Amygdala (tissue), 56 donors: ENCODE results near the gene IFNAR1.

Experiments used
- DNase-seq, 56 donors: peaks; one replicate each; lab custom pipeline; 2025; lab: John Stamatoyannopoulos, UW

IFNAR1 gene

DNA sequence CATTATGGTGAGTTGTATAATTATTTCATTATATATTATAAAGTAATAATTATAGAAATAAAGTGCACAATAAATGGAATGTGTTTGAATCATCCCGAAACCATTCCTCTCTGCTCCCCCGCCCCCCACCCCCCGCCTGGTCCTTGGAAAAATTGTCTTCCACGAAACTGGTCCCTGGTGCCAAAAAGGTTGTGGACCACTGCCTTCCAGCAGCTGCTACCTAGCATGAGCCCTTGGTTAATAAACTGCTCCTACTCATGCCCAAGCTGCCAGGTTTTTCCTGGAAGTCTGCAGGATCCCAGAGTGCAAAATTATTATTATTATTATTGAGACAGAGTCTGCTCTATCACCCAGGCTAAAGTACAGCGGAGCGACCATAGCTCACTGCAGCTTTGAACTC is 71.7 kb downstream of the IFNAR1 start:
- DNase-seq, result no peak

DNA sequence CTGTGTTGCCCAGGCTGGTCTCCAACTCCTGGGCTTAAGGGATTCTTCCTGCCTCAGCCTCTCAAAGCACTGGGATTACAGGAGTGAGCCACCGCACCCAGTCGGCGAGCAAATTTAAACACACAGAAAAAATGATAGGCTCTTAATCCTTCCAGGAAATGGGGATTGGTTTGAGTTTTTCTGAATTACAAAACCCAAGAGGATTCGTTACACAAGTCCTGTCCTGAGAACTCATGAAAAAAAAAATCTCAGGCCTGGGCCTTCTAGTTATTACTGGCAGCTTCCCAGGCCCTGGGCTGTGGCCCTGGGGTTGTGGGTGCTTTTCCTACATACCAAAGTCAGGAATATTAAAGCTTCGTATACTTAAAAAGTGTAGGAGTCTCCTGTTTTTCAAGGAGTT is 72.2 kb downstream of the IFNAR1 start:
- DNase-seq, result no peak

DNA sequence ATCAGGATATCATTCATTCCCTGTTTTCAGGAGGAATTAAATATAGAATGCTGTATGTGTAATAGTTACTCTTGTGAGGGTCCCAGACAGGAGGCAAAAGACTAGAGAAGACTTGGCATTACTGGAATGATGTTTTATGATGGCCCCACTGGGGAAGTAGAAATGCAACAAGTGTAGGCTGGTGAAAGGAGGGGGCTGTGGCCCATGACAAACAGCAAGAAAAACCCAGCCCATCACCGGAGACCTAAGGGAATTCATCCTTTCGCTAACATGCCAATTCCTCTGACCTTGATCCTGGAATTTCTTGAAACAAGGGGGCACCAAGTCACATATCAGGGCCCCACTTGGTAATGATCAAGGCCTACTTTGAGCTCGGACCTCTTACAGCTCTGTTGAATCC is 72.9 kb downstream of the IFNAR1 start:
- DNase-seq, result no peak

DNA sequence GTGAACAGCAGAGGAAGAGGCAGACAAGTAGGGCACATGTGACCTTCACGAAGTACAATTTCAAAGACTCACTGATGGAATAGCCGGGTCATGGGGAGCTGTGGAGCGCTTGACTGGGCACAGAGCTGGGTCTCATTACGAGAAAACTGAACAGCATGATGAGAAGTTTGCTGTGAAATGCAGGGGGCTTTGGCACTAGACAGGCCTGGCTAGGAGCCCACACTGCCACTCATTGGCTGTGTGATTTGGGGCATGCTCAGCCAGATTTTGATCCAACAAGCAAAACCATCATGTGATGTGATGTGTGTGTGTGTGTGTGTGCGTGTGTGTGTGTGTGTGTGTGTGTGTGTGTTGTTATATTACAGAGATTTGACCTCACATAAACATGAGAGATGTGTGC is 73.6 kb downstream of the IFNAR1 start:
- no peak for DNase-seq

DNA sequence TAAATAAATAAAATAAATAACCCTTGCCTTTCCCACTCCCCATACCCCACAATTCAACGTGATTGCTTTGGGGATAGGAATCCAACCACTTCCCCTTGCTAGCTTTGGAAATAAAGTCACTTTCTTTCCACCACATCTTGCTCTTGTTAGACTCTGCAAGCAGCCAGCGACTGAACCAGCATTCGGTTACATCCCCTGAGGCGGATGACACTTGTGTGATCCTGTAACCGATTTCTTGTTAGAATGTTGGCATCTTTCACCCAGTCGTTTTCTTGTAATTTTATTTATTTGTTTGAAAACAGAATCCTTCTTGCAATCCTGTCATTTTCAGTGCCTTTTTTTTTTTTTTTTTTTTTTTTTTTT is 76.8 kb downstream of the IFNAR1 start:
- no peak for DNase-seq

DNA sequence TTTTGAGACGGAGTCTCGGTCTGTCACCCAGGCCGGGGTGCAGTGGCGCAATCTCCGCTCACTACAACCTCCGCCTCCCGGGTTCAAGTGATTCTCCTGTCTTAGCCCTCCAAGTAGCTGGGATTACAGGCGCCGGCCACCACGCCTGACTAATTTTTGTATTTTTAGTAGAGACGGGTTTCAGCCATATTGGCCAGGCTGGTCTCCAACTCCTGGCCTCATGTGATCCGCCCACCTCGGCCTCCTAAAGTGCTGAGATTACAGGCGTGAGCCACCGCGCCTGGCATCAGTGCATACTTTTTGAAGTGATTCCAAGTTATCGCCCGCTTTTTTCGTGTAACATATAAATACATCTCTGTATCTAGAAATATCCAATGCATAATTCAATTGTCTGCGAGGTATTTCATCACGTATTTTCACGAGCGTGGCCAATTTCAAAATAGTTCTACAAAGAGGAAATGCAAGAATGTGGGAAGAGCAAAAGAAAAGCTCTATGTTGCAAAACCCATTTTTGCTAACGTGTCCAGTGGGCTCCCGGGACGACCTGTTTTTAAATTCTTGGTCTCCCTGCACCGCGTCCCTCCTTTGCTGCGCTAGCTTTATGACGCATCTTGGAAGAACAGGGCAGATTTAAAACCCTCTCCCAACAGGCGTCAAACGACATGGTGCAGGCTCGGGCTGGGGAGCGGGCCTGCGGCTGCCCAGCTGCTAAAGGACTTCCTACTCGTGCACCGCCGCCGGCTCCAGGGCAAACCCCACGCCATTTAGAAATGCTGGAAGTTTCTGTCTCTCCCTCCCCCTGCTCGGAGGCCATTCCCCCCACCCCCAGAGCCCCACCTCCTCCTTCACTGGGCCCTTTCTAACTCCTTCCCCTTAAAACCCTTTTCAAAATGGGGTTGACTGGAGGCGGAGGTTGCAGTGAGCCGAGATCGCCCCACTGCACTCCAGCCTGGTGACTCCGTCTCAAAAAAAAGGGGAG is 77.5 kb downstream of the IFNAR1 start:
- peak in 34 of 56 donors; percentile 9 to 62 (median 30) for DNase-seq

DNA sequence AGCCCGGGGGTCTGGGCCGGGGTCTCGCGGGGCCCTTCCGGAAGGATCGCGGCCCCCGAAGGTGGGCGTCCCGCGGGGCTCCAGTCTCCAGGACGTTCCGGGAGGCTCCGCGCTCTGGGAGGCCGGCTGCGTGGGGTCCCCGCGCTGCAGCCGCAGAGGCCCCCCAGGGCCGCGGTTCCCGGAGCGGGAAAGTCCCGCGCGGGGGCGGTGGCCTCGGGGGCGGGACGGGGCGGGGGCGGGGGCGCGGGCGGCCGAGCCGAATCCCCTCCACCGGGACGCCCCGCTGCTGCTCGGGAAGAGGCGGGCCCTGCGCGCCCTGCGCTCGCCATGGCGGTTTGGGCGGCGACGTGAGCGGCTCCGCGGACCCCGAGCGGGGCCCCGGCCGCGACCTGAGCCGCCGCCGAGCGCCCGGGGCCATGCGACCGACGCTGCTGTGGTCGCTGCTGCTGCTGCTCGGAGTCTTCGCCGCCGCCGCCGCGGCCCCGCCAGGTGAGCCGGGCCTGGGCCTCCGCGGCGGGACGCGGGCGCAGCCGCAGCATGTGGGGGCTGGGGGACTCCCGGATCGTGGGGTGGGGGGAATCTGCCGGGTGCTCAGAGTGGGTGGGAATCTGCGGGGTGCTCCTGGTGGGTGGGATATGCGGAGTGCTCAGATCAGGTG is 78.5 kb downstream of the IFNAR1 start, which contains the start of gene IFNGR2:
TSS of gene IFNGR2 (plus strand) at position 286 of the 658 bp plus-strand sequence. CDS start at position 417, 131 bp downstream.
- DNase-seq, result peak in 17 of 56 donors; percentile 17 to 62 (median 31)

DNA sequence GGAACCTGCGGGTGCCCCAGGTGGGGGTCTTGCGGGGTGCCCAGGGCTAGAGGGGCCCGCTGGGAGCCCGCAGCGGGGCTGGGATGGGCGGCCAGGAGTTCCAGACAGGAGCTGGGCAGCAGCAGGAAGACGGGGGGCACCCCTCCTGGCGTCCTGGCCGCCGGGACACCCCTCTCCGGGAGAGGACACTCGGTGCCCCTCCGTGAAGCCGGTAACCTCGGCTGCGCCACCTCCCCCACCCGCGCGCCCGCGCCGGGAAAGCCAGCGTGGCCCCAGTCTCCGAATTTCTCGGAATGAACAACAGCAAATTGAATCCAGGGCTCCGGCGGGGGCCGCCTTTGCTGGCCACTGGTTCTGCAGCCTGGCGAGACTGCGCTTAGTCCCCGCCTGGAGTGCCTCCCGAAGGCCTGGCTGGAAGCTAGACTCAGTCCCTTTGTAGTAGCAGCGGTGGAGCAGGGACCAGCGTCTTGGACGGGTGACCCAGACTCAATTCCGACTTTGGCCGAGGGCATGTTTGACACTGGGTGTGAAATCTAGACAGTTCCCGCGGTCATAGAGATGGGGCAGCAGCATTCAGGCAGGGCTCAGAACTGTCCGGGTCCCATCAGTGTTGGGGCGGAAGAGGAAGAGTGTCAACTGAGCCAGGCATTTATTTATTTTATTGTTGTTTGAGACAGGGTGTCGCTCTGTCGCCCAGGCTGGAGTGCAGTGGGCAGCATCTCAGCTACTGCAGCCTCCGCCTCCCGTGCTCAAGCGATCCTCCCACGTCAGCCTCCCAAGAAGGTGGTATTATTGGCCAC is 79.2 kb downstream of the IFNAR1 start:
- peak in 45 of 56 donors; percentile 17 to 69 (median 48) for DNase-seq

DNA sequence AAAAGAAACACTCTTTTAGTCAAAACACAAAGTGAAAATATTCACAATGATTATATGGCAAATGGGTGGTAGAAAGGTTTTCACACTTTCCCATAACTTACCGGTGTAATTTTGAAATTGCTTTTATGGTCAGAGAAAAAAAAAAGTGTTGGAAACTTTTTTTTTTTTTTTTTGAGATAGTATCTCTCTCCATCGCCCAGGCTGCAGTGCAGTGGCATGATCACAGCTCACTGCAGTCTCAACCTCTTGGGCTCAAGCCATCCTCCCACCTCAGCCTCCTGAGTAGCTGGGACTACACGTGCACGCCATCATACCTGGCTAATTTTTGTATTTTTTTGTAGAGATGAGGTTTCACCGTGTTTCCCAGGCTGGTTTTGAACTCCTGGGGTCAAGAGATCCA is 81.7 kb downstream of the IFNAR1 start:
- no peak for DNase-seq
